ENCODE data around the gene CORO2B.

GRCh38 chr15:68630211-68630555 lies 51.4 kb downstream of the CORO2B start:
- TF ChIP-seq CTCF (IDR thresholded peaks at IDR 0.05; ENCODE audit: low read length) (no peak), EZH2 (optimal IDR thresholded peaks at IDR 0.05; ENCODE audit: low read depth, low read length) (no peak)
